HEK293 (cell line): ENCODE data around the gene GSC2.
A peak's percentile ranks its signal among the peaks of the same experiment; 100 is the strongest.

ENCODE experiments used
- CTCF ChIA-PET: fragments of 350-600 bp; formaldehyde crosslinking; extraction: SDS; loops from one replicate; lab custom pipeline; 2021; ENCODE audit warnings: antibody characterized with exemption; lab: Yijun Ruan, JAX
- POLR2A ChIA-PET: fragments of 300-600 bp; formaldehyde crosslinking; extraction: SDS; loops from one replicate; lab custom pipeline; 2020; ENCODE audit warnings: antibody characterized with exemption, inconsistent platforms; lab: Yijun Ruan, JAX
- H3K27ac ChIP-seq: fragments of 200-500 bp; sonication (Bioruptor generic); 2 replicates; pipeline ENCODE4 v1.5.1; 2014; ENCODE audit warnings: low read depth, low read length, control low read depth, inconsistent platforms; ENCODE audit errors: extremely low read depth
- H3K36me3 ChIP-seq, 2 experiments: fragments of 200-500 bp in 1 of 2; sonication (Bioruptor generic) in 1 of 2; 1 replicate in 1 of 2; 2 replicates in 1 of 2; pipeline ENCODE4 v1.5.1; 2014 to 2017; ENCODE audit warnings: inconsistent platforms in 2 of 2, low read length in 2 of 2; ENCODE audit not compliant: control insufficient read depth in 2 of 2, insufficient read depth in 1 of 2
- H3K4me1 ChIP-seq: fragments of 200-500 bp; sonication (Bioruptor generic); 2 replicates; pipeline ENCODE4 v1.5.1; 2014; ENCODE audit warnings: mild to moderate bottlenecking, low read length, inconsistent platforms; ENCODE audit not compliant: control insufficient read depth, insufficient read depth
- H3K4me3 ChIP-seq: 2 replicates; pipeline ENCODE4 v1.5.1; 2011; ENCODE audit warnings: low read depth, mild to moderate bottlenecking, control low read depth, low read length, moderate library complexity
- H3K9me3 ChIP-seq: fragments of 200-500 bp; sonication (Bioruptor generic); 2 replicates; pipeline ENCODE4 v1.5.1; 2014; ENCODE audit warnings: low read depth, low read length, inconsistent platforms; ENCODE audit not compliant: control insufficient read depth, insufficient read depth
- BCL11A ChIP-seq: fragments of 450-650 bp; formaldehyde crosslinking; IDR thresholded peaks from 2 replicates; pipeline ENCODE4 v1.5.1; 2016; ENCODE audit warnings: low read depth, missing biosample characterization, missing genetic modification characterization
- GLIS1 ChIP-seq: fragments of 450-650 bp; formaldehyde crosslinking; IDR thresholded peaks from 2 replicates; pipeline ENCODE4 v1.5.1; 2016; ENCODE audit warnings: missing biosample characterization, missing genetic modification characterization
- GLIS2 ChIP-seq: fragments of 450-650 bp; formaldehyde crosslinking; IDR thresholded peaks from 2 replicates; pipeline ENCODE4 v1.5.1; 2016; ENCODE audit warnings: missing biosample characterization, missing genetic modification characterization
- HOXA7 ChIP-seq: sonication (generic); formaldehyde crosslinking; IDR thresholded peaks from 2 replicates; pipeline ENCODE4 v1.8.1; 2022; ENCODE audit warnings: missing genetic modification reagents, borderline replicate concordance
- KLF9 ChIP-seq: fragments of 450-650 bp; formaldehyde crosslinking; IDR thresholded peaks from 2 replicates; pipeline ENCODE4 v1.5.1; 2016; ENCODE audit warnings: missing biosample characterization, missing genetic modification characterization, low read depth
- OVOL3 ChIP-seq: fragments of 450-650 bp; formaldehyde crosslinking; IDR thresholded peaks from 2 replicates; pipeline ENCODE4 v1.5.1; 2016; ENCODE audit warnings: missing biosample characterization, missing genetic modification characterization
- SALL2 ChIP-seq: fragments of 450-650 bp; formaldehyde crosslinking; IDR thresholded peaks from 2 replicates; pipeline ENCODE4 v1.5.0; 2017; ENCODE audit warnings: missing biosample characterization, mild to moderate bottlenecking, missing genetic modification characterization, borderline replicate concordance
- SCRT2 ChIP-seq: fragments of 450-650 bp; formaldehyde crosslinking; IDR thresholded peaks from 2 replicates; pipeline ENCODE4 v1.5.1; 2016; ENCODE audit warnings: missing biosample characterization, missing genetic modification characterization
- ZFP3 ChIP-seq: fragments of 450-650 bp; formaldehyde crosslinking; IDR thresholded peaks from 2 replicates; pipeline ENCODE4 v1.5.1; 2016; ENCODE audit warnings: low read depth, missing biosample characterization, missing genetic modification characterization
- ZIC2 ChIP-seq: fragments of 450-650 bp; formaldehyde crosslinking; IDR thresholded peaks from 2 replicates; pipeline ENCODE4 v1.5.1; 2016; ENCODE audit warnings: missing biosample characterization, missing genetic modification characterization
- ZNF248 ChIP-seq: fragments of 450-650 bp; formaldehyde crosslinking; IDR thresholded peaks from 2 replicates; pipeline ENCODE4 v1.5.1; 2017; ENCODE audit warnings: missing biosample characterization, missing genetic modification characterization
- ZNF426 ChIP-seq: fragments of 450-650 bp; formaldehyde crosslinking; IDR thresholded peaks from 2 replicates; pipeline ENCODE4 v1.5.1; 2017; ENCODE audit warnings: missing biosample characterization, missing genetic modification characterization, mild to moderate bottlenecking, inconsistent platforms, moderate library complexity
- ZNF433 ChIP-seq: fragments of 450-650 bp; formaldehyde crosslinking; IDR thresholded peaks from 2 replicates; pipeline ENCODE4 v1.5.1; 2016; ENCODE audit warnings: missing biosample characterization, missing genetic modification characterization, low read depth
- ZNF514 ChIP-seq: fragments of 450-650 bp; formaldehyde crosslinking; IDR thresholded peaks from 2 replicates; pipeline ENCODE4 v1.5.1; 2016; ENCODE audit warnings: missing biosample characterization, missing genetic modification characterization
- ZNF521 ChIP-seq: fragments of 450-650 bp; formaldehyde crosslinking; IDR thresholded peaks from 2 replicates; pipeline ENCODE4 v1.5.1; 2017; ENCODE audit warnings: missing biosample characterization, mild to moderate bottlenecking, missing genetic modification characterization
- ZNF529 ChIP-seq: fragments of 450-650 bp; formaldehyde crosslinking; IDR thresholded peaks from 2 replicates; pipeline ENCODE4 v1.5.1; 2017; ENCODE audit warnings: missing genetic modification characterization, missing biosample characterization; ENCODE audit not compliant: insufficient replicate concordance
- ZNF549 ChIP-seq: fragments of 450-650 bp; IDR thresholded peaks from 2 replicates; pipeline ENCODE4 v1.5.1; 2018; ENCODE audit warnings: missing biosample characterization, missing genetic modification characterization, mild to moderate bottlenecking, inconsistent platforms, moderate library complexity
- ZNF792 ChIP-seq: fragments of 450-650 bp; formaldehyde crosslinking; IDR thresholded peaks from 2 replicates; pipeline ENCODE4 v1.5.1; 2016; ENCODE audit warnings: missing biosample characterization, missing genetic modification characterization
- TF ChIP-seq, protein P1 (sequence below): fragments of 450-650 bp; formaldehyde crosslinking; IDR thresholded peaks from 2 replicates; pipeline ENCODE4 v1.5.1; 2017; ENCODE audit warnings: missing biosample characterization, missing genetic modification characterization
- TF ChIP-seq, protein P2 (sequence below): fragments of 450-650 bp; formaldehyde crosslinking; IDR thresholded peaks from 2 replicates; pipeline ENCODE4; 2016; ENCODE audit warnings: missing biosample characterization, missing genetic modification characterization
- TF ChIP-seq, protein P3 (sequence below): fragments of 450-650 bp; formaldehyde crosslinking; IDR thresholded peaks from 2 replicates; pipeline ENCODE4 v1.5.1; 2016; ENCODE audit warnings: missing biosample characterization, missing genetic modification characterization

The GSC2 gene

DNA sequence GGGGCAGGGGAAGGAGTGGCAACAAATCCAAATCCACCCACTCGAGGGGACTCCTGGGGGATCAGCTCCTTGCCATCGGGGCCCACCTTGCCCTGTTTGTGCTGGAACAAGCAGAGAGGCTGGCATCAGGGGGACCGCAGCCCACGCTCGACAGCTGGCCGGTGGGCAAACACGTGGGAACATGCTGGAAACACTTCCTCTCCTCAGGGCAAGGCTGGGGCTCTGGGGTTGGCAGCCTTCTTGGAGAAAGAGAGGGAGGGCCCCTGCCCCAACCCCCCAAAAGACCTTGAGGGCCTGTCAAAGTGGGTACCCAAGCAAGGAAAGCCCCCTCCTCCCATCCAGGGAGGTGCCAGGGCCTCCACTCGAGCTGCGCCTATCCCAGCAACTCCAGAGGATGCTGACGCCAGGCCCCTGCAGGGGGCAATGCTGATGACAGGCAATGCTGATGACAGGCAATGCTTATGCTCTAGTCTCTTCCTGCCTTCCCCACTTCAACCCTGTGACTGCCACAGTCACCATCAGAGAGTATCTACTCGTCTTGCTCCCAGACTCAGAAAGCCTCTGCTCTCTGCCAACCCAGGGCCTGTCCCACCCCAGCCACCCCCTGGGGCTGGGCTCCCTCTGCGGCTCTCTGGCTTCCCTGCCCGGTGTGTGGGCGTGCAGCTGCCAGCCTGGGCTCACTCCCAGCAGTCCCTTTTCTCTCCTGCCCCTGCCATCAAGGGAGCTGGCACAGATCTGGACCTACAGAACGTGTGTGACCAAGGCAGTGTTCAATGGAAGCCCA, 11.7 kb downstream of the GSC2 start:
- no peaks in the 10 kb centered on the region for H3K9me3 ChIP-seq
- H3K27ac ChIP-seq: no peak overlapping the region
- no peak overlapping the region for H3K4me3 ChIP-seq
- TF ChIP-seq SALL2 (tag by site-specific recombination) (no peak), ZNF248 (tag by site-specific recombination) (no peak), ZIC2 (tag by site-specific recombination) (peak; percentile 23; the same call in 1 of the 2 replicates), GLIS2 (peak; percentile 25; the same call in 1 of the 2 replicates), GLIS1 (tag by site-specific recombination) (peak; percentile 82), ZNF514 (tag by site-specific recombination) (no peak), ZFP3 (tag by site-specific recombination) (no peak)
- CTCF ChIA-PET: interaction anchor here (0.6 to 1.1 kb wide), 4 partner anchors 16 to 492 kb away, joined by 3 to 4 read pairs (median 4); partner anchors contain the start of gene DGCR2
- no peaks in the 10 kb centered on the region for H3K4me1 ChIP-seq
- POLR2A ChIA-PET: interaction anchor here (1.0 to 1.1 kb wide), 2 partner anchors 36 to 49 kb away, joined by 3 read pairs; no protein-coding TSS in a partner anchor
- H3K36me3 ChIP-seq: peaks cover 15 to 91% of the 10 kb centered on the region in 2 experiments; a peak in 2 of 3 replicates

DNA sequence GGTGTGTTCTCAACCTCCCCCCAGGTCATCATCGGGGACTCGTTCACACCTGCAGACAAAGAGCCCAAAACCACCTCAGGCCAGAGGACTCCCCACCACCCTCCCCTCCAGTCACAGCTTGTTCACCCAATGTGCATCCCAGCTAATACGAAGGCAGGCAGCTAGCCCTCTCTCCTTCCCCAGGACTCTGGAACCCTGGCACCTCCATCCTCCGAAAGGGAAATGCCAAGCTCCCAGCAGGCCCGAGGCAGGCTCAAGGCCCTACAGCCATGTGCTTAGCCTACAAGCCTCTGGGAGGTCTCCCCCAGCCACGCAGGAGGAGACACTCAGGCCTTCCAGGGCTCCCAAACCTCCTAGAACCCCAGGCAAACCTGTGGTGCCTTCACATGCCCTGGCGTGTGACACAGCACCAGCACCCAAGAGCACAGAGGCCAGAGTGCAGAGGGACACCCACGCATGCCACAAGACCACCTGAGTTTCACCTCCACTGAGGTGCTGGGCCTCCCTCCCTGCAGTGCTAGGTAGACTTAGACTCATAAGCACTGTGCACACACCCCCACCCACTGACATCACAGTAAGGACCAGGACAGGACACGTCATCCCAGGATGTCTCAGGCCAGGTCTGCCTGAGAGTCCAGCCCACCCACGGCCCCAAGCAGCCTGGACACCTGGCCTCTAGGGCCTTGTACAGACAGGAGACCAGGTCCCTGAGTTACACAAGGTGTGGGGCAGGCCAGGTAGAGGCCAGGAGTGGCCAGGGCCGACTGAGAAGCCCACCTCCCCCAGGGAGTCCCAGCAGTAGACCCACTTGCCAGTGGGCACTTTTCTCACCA, 12.5 kb downstream of the GSC2 start:
- H3K4me3 ChIP-seq: no peak overlapping the region
- ChIA-PET CTCF (interaction anchor here (1.0 to 1.1 kb wide), 2 partner anchors 16 to 493 kb away, joined by 4 read pairs; partner anchors contain the start of gene DGCR2), POLR2A (interaction anchor here (1.0 to 1.1 kb wide), 2 partner anchors 37 to 48 kb away, joined by 3 read pairs; no protein-coding TSS in a partner anchor)
- H3K4me1 ChIP-seq: no peaks in the 10 kb centered on the region
- peaks cover 12 to 97% of the 10 kb centered on the region in 2 experiments; a peak in 2 of 3 replicates for H3K36me3 ChIP-seq
- H3K27ac ChIP-seq: no peak overlapping the region
- H3K9me3 ChIP-seq: no peaks in the 10 kb centered on the region
- no peak for TF ChIP-seq BCL11A (tag by site-specific recombination)
- TF ChIP-seq ZIC2 (tag by site-specific recombination): peak; percentile 56

DNA sequence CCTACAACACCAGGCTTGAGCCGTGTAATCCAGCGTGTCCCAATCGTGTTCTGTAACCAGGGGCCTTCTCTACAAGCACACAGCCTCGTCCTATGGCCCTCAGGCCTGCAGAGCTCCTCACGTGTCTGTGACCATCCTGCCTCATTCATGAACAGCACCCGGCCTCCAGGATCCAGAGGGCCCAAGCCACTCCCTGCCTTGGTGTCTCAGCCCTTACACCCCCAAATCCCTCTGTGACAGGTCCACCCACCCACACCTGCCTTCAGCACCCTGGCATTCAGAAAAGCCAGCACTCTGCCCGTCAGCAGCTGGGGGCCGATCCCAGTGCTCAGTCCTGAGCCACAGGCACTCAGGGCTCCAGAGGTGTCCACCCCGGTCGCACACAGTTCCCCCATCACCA, 13.2 kb downstream of the GSC2 start:
- POLR2A ChIA-PET: interaction anchor here (4.8 kb wide), 1 partner anchor 7 kb away, joined by 26 read pairs; the partner anchor contains the start of gene ESS2
- no peak overlapping the region for H3K4me3 ChIP-seq
- H3K4me1 ChIP-seq: no peaks in the 10 kb centered on the region
- TF ChIP-seq OVOL3: no peak
- TF ChIP-seq ZNF426: no peak
- TF ChIP-seq SCRT2: no peak
- no peak for TF ChIP-seq ZNF521 (tag by site-specific recombination)
- no peak for TF ChIP-seq ZNF549 (tag by site-specific recombination)
- no peak for TF ChIP-seq ZNF529
- TF ChIP-seq, protein P1, sequence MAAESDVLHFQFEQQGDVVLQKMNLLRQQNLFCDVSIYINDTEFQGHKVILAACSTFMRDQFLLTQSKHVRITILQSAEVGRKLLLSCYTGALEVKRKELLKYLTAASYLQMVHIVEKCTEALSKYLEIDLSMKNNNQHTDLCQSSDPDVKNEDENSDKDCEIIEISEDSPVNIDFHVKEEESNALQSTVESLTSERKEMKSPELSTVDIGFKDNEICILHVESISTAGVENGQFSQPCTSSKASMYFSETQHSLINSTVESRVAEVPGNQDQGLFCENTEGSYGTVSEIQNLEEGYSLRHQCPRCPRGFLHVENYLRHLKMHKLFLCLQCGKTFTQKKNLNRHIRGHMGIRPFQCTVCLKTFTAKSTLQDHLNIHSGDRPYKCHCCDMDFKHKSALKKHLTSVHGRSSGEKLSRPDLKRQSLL (tag by site-specific recombination): no peak
- TF ChIP-seq ZFP3 (tag by site-specific recombination): no peak
- TF ChIP-seq ZNF792 (tag by site-specific recombination): no peak
- TF ChIP-seq HOXA7 (CRISPR knock-in tag): no peak
- TF ChIP-seq KLF9 (tag by site-specific recombination): no peak
- TF ChIP-seq ZNF433 (tag by site-specific recombination): no peak
- TF ChIP-seq, protein P2, sequence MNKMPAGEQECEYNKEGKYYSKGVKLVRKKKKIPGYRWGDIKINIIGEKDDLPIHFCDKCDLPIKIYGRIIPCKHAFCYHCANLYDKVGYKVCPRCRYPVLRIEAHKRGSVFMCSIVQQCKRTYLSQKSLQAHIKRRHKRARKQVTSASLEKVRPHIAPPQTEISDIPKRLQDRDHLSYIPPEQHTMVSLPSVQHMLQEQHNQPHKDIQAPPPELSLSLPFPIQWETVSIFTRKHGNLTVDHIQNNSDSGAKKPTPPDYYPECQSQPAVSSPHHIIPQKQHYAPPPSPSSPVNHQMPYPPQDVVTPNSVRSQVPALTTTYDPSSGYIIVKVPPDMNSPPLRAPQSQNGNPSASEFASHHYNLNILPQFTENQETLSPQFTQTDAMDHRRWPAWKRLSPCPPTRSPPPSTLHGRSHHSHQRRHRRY (tag by site-specific recombination): no peak
- TF ChIP-seq, protein P3, sequence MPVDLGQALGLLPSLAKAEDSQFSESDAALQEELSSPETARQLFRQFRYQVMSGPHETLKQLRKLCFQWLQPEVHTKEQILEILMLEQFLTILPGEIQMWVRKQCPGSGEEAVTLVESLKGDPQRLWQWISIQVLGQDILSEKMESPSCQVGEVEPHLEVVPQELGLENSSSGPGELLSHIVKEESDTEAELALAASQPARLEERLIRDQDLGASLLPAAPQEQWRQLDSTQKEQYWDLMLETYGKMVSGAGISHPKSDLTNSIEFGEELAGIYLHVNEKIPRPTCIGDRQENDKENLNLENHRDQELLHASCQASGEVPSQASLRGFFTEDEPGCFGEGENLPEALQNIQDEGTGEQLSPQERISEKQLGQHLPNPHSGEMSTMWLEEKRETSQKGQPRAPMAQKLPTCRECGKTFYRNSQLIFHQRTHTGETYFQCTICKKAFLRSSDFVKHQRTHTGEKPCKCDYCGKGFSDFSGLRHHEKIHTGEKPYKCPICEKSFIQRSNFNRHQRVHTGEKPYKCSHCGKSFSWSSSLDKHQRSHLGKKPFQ: no peak
- TF ChIP-seq, all 188 proteins: peak for 0
- CTCF ChIA-PET: no interaction called here
- Histone ChIP-seq H3K27ac (no peak overlapping the region), H3K36me3 (peaks cover 12 to 97% of the 10 kb centered on the region in 2 experiments; a peak in 2 of 3 replicates), H3K9me3 (no peaks in the 10 kb centered on the region)
